IMR-90 (cell line): ENCODE measurements around the gene PDX1. TPM values are rescaled to one million over a fixed set of nuclear protein-coding genes. Genes with fewer than 3 reads are reported as not detected.
A peak's percentile ranks its signal among the peaks of the same experiment; 100 is the strongest.

Source experiments
- ATAC-seq: fragments of 200-7000 bp; cut with Tn5 transposase; 2 replicates; pipeline ENCODE4 v1.9.1; 2020; ENCODE audit warnings: low read depth, mild to moderate bottlenecking, moderate library complexity
- BruUV-seq: library from RNA; stranded (reverse); fragments of 400-500 nt; replicated peaks from 2 replicates; lab custom pipeline; 2021; lab: Mats Ljungman, UMichigan
- CTCF ChIA-PET: fragments of 300-600 bp; formaldehyde crosslinking; extraction: SDS; loops from one replicate; lab custom pipeline; 2021; ENCODE audit warnings: antibody characterized with exemption; lab: Yijun Ruan, JAX
- POLR2A ChIA-PET: fragments of 300-600 bp; sonication (Branson Sonifier 250); formaldehyde crosslinking; loops from one replicate; lab custom pipeline; 2022; ENCODE audit warnings: antibody characterized with exemption; ENCODE audit not compliant: unreplicated experiment; lab: Charles Lee
- DNase-seq: peaks from one replicate; pipeline ENCODE4 v3.0.0; 2013
- H2AFZ ChIP-seq: replicated peaks from 2 replicates; pipeline ENCODE3; 2013; ENCODE audit warnings: low read length, mild to moderate bottlenecking; ENCODE audit not compliant: poor library complexity
- H2AK5ac ChIP-seq: 2 replicates; pipeline ENCODE4 v1.6.1; 2013; ENCODE audit warnings: low read depth, low read length, inconsistent platforms
- H2AK9ac ChIP-seq: replicated peaks from 2 replicates; pipeline ENCODE3; 2013; ENCODE audit warnings: mild to moderate bottlenecking, low read depth, low read length, moderate library complexity; ENCODE audit not compliant: poor library complexity
- H2BK120ac ChIP-seq: 2 replicates; pipeline ENCODE4 v1.6.1; 2013; ENCODE audit warnings: low read depth, low read length, inconsistent platforms
- H2BK15ac ChIP-seq: 3 replicates; pipeline ENCODE4 v1.6.1; 2013; ENCODE audit warnings: low read depth, low read length, inconsistent platforms
- H2BK20ac ChIP-seq: 2 replicates; pipeline ENCODE4 v1.6.1; 2013; ENCODE audit warnings: low read depth, mild to moderate bottlenecking, inconsistent platforms, low read length, moderate library complexity
- H2BK5ac ChIP-seq: 2 replicates; pipeline ENCODE4 v1.6.1; 2013; ENCODE audit warnings: mild to moderate bottlenecking, low read depth, low read length, inconsistent platforms; ENCODE audit not compliant: poor library complexity, severe bottlenecking
- H3K14ac ChIP-seq: replicated peaks from 2 replicates; pipeline ENCODE4 v1.6.1; 2013; ENCODE audit warnings: low read depth, low read length, inconsistent platforms
- H3K18ac ChIP-seq: 2 replicates; pipeline ENCODE4 v1.6.1; 2013; ENCODE audit warnings: low read depth, low read length, control low read depth
- H3K23ac ChIP-seq: 2 replicates; pipeline ENCODE4 v1.6.1; 2013; ENCODE audit warnings: low read depth, low read length, inconsistent platforms
- H3K27ac ChIP-seq: 2 replicates; pipeline ENCODE4 v1.5.1; 2013; ENCODE audit warnings: mild to moderate bottlenecking, control low read depth, low read length; ENCODE audit not compliant: insufficient read depth
- H3K27me3 ChIP-seq: 2 replicates; pipeline ENCODE4 v1.6.1; 2013; ENCODE audit warnings: low read length; ENCODE audit not compliant: control insufficient read depth, insufficient read depth
- H3K36me3 ChIP-seq: 2 replicates; pipeline ENCODE4 v1.6.1; 2013; ENCODE audit warnings: low read length, mixed read lengths; ENCODE audit not compliant: control insufficient read depth, insufficient read depth
- H3K4ac ChIP-seq: 2 replicates; pipeline ENCODE4 v1.6.1; 2013; ENCODE audit warnings: low read depth, low read length, inconsistent platforms
- H3K4me1 ChIP-seq: 2 replicates; pipeline ENCODE4 v1.6.1; 2013; ENCODE audit warnings: low read length, mixed read lengths; ENCODE audit not compliant: control insufficient read depth, insufficient read depth
- H3K4me2 ChIP-seq: 2 replicates; pipeline ENCODE4 v1.6.1; 2013; ENCODE audit warnings: low read depth, mild to moderate bottlenecking, control low read depth, low read length, moderate library complexity
- H3K4me3 ChIP-seq: 2 replicates; pipeline ENCODE4 v1.5.1; 2013; ENCODE audit warnings: low read depth, mild to moderate bottlenecking, control low read depth, low read length, moderate library complexity; ENCODE audit not compliant: insufficient read depth
- H3K56ac ChIP-seq: 2 replicates; pipeline ENCODE4 v1.6.1; 2013; ENCODE audit warnings: low read length, inconsistent platforms; ENCODE audit not compliant: insufficient read depth; ENCODE audit errors: extremely low read depth
- H3K79me1 ChIP-seq, 2 experiments: 2 replicates each; pipeline ENCODE4 v1.6.1; 2013; ENCODE audit warnings: low read length in 2 of 2, inconsistent platforms in 1 of 2, low read depth in 1 of 2
- H3K9ac ChIP-seq: 2 replicates; pipeline ENCODE4 v1.6.1; 2013; ENCODE audit warnings: low read depth, low read length, control low read depth
- H3K9me1 ChIP-seq: 2 replicates; pipeline ENCODE4 v1.6.1; 2013; ENCODE audit warnings: low read length, inconsistent platforms; ENCODE audit not compliant: insufficient read depth
- H3K9me3 ChIP-seq: 2 replicates; pipeline ENCODE4 v1.6.1; 2013; ENCODE audit warnings: low read length; ENCODE audit not compliant: control insufficient read depth, insufficient read depth
- H4K20me1 ChIP-seq: 2 replicates; pipeline ENCODE4 v1.6.1; 2013; ENCODE audit warnings: low read length, inconsistent platforms; ENCODE audit not compliant: insufficient read depth
- H4K5ac ChIP-seq: 2 replicates; pipeline ENCODE4 v1.6.1; 2013; ENCODE audit warnings: mild to moderate bottlenecking, low read depth, low read length, control low read depth
- H4K8ac ChIP-seq, 2 experiments: 2 replicates each; pipeline ENCODE4 v1.6.1; 2013; ENCODE audit warnings: low read depth in 2 of 2, low read length in 2 of 2, control low read depth in 1 of 2, inconsistent platforms in 1 of 2
- H4K91ac ChIP-seq: 2 replicates; pipeline ENCODE4 v1.6.1; 2013; ENCODE audit warnings: low read depth, low read length, inconsistent platforms; ENCODE audit not compliant: insufficient read depth
- BHLHE40 ChIP-seq: fragments of 150-350 bp; IDR thresholded peaks from 2 replicates; pipeline ENCODE4 v1.6.1; 2016; ENCODE audit warnings: mild to moderate bottlenecking, low read depth, low read length
- CEBPB ChIP-seq: IDR thresholded peaks from 2 replicates; pipeline ENCODE4 v1.6.1; 2012; ENCODE audit warnings: low read depth, low read length, improper control_type of control experiment
- CHD1 ChIP-seq: IDR thresholded peaks from 2 replicates; pipeline ENCODE4 v1.6.1; 2012; ENCODE audit warnings: low read depth, low read length, improper control_type of control experiment
- ELK1 ChIP-seq: fragments of 150-350 bp; IDR thresholded peaks from 2 replicates; pipeline ENCODE4 v1.6.1; 2016; ENCODE audit warnings: low read depth, mild to moderate bottlenecking, low read length, moderate library complexity, borderline replicate concordance
- FOS ChIP-seq: fragments of 150-350 bp; IDR thresholded peaks from 2 replicates; pipeline ENCODE4 v1.6.1; 2016; ENCODE audit warnings: low read depth, low read length
- MAFK ChIP-seq: IDR thresholded peaks from 2 replicates; pipeline ENCODE4 v1.6.1; 2012; ENCODE audit warnings: low read depth, low read length, improper control_type of control experiment
- MAZ ChIP-seq: IDR thresholded peaks from 2 replicates; pipeline ENCODE4 v1.6.1; 2012; ENCODE audit warnings: low read depth, mild to moderate bottlenecking, low read length, improper control_type of control experiment, moderate library complexity, borderline replicate concordance
- MXI1 ChIP-seq: IDR thresholded peaks from 2 replicates; pipeline ENCODE4 v1.6.1; 2012; ENCODE audit warnings: low read depth, mild to moderate bottlenecking, low read length, moderate library complexity, borderline replicate concordance
- NFE2L2 ChIP-seq: fragments of 150-350 bp; IDR thresholded peaks from 2 replicates; pipeline ENCODE4 v1.6.1; 2016; ENCODE audit warnings: low read depth, mild to moderate bottlenecking, low read length
- POLR2A ChIP-seq: IDR thresholded peaks from 2 replicates; pipeline ENCODE4 v1.6.1; 2012; ENCODE audit warnings: mild to moderate bottlenecking, low read depth, low read length
- RCOR1 ChIP-seq: IDR thresholded peaks from 2 replicates; pipeline ENCODE4 v1.6.1; 2012; ENCODE audit warnings: mild to moderate bottlenecking, low read length, improper control_type of control experiment; ENCODE audit not compliant: insufficient replicate concordance
- RFX5 ChIP-seq: IDR thresholded peaks from 2 replicates; pipeline ENCODE4 v1.8.0; 2012; ENCODE audit warnings: low read depth, mild to moderate bottlenecking, low read length, moderate library complexity
- SMC3 ChIP-seq: fragments of 150-350 bp; IDR thresholded peaks from 2 replicates; pipeline ENCODE4 v1.6.1; 2016; ENCODE audit warnings: low read depth, mild to moderate bottlenecking, antibody characterized with exemption, low read length, moderate library complexity
- WGBS, 2 experiments: methylation state at CpG; one replicate each; pipeline versions ENCODE4 v1.1.5 to v1.1.7; 2013; ENCODE audit warnings: missing lambda C conversion rate in 2 of 2; ENCODE audit not compliant: insufficient read length in 1 of 2; ENCODE audit errors: extremely low coverage in 2 of 2; 5-methylcytosine and 5-hydroxymethylcytosine counted together
- dilution Hi-C: fragments of 300-500 bp; cut with HindIII; formaldehyde crosslinking; loops from one replicate; pipeline ENCODE4 v1.14.3; 2018; ENCODE audit warnings: low sequenced_read_pairs; ENCODE audit not compliant: unreplicated experiment
- in situ Hi-C: fragments of 300-500 bp; cut with MboI; formaldehyde crosslinking; loops from 3 replicates; pipeline ENCODE4 v1.14.3; 2019; ENCODE audit warnings: low sequenced_read_pairs, inconsistent platforms, mixed read lengths
- intact Hi-C: fragments of 100-400 bp; cut with micrococcal nuclease; formaldehyde crosslinking; loops from 2 replicates; pipeline ENCODE4 v1.10.0; 2022
- polyA plus RNA-seq, 3 experiments: library from polyadenylated mRNA; depleted of rRNA; stranded (reverse); fragments of >200 nt; gene quantifications; 2 replicates each; pipeline ENCODE4 v1.2.3, GENCODE V29; 2012; ENCODE audit warnings: low replicate concordance in 1 of 3
- total RNA-seq: library from RNA; depleted of rRNA; stranded (reverse); fragments of >200 nt; gene quantifications from 2 replicates; pipeline ENCODE4 v1.2.3, GENCODE V29; 2012
- TF ChIP-seq, protein P1 (sequence below): conservative IDR thresholded peaks from 2 replicates; pipeline ENCODE4 v1.5.1; 2012; ENCODE audit warnings: mild to moderate bottlenecking, low read depth, low read length, improper control_type of control experiment
- TF ChIP-seq, protein P2 (sequence below): fragments of 150-350 bp; IDR thresholded peaks from 2 replicates; pipeline ENCODE4 v1.6.1; 2017; ENCODE audit warnings: mild to moderate bottlenecking, antibody characterized with exemption, low read length, low read depth

PDX1 gene
- total and polyA plus RNA-seq, 2 of the 4 experiments (the other 2 are of a cell fraction), result not detected

DNA sequence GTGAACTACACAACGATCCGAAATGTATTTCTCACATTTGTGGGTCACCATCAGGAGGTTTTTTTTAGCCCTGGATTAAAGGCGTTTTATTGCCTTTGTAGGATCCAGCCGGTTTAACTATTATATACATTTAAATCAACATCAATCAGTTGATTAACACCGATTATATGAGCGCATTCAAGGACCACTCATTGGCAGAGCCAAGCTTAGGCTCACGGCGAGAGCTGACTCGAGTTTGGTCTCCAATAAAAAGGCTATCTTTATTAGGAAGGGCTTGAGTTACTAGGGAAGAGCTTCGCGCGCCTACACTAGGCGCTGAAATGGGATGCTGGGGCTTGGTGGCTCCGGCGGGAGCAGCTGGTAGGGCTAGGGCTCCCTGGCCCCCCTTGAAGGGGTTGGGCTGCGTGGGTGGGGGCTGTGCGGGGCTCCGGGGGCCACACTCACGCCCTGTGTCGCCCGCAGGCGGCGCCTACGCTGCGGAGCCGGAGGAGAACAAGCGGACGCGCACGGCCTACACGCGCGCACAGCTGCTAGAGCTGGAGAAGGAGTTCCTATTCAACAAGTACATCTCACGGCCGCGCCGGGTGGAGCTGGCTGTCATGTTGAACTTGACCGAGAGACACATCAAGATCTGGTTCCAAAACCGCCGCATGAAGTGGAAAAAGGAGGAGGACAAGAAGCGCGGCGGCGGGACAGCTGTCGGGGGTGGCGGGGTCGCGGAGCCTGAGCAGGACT is 4.2 kb downstream of the PDX1 start:
- Histone ChIP-seq H4K8ac (no peak overlapping the region), H2AK9ac (no peak overlapping the region), H3K79me1 (no peaks in the 10 kb centered on the region), H3K18ac (no peak overlapping the region), H2BK15ac (no peak overlapping the region), H3K4me2 (no peak overlapping the region), H3K36me3 (no peaks in the 10 kb centered on the region), H3K9ac (no peak overlapping the region), H2BK20ac (no peak overlapping the region), H4K20me1 (no peaks in the 10 kb centered on the region), H3K4me3 (no peak overlapping the region), H3K23ac (no peak overlapping the region), H4K91ac (no peak overlapping the region), H3K9me3 (peaks cover 7% of the 10 kb centered on the region), H3K27me3 (peaks cover 95% of the 10 kb centered on the region), H3K9me1 (no peaks in the 10 kb centered on the region), H3K4ac (no peak overlapping the region), H2AK5ac (no peak overlapping the region), H4K5ac (no peak overlapping the region), H3K56ac (no peak overlapping the region), H3K4me1 (peaks cover 3% of the 10 kb centered on the region; the same call in 1 of the 2 replicates), H2BK120ac (no peak overlapping the region), H2BK5ac (no peak overlapping the region), H3K27ac (no peak overlapping the region), H2AFZ (peak overlapping the region; percentile 24), H3K14ac (no peak overlapping the region)
- ChIA-PET CTCF (interaction anchor here (1.1 kb wide), 1 partner anchor 29 kb away, joined by 3 read pairs; no protein-coding TSS in a partner anchor), POLR2A (interaction anchor here (0.5 kb wide), 1 partner anchor 651 kb away, joined by 18 read pairs; no protein-coding TSS in a partner anchor)
- no peak for ATAC-seq
- dilution Hi-C loops, result no loop called here
- DNase-seq, result no peak
- intact Hi-C loops, result no loop called here
- WGBS, 2 experiments, result 2% methylated on average over 29 of the region's 48 CpGs; no CpG with 5 or more reads in 1 of the 2 experiments
- no TSS peak for BruUV-seq
- in situ Hi-C loops, result no loop called here
- TF ChIP-seq RCOR1, result no peak
- no peak for TF ChIP-seq MAZ
- TF ChIP-seq SMC3, result no peak
- TF ChIP-seq MXI1, result no peak
- TF ChIP-seq BHLHE40, result no peak
- TF ChIP-seq FOS, result no peak
- no peak for TF ChIP-seq CHD1
- TF ChIP-seq NFE2L2, result no peak
- no peak for TF ChIP-seq MAFK
- no peak for TF ChIP-seq CEBPB
- TF ChIP-seq, protein P1, sequence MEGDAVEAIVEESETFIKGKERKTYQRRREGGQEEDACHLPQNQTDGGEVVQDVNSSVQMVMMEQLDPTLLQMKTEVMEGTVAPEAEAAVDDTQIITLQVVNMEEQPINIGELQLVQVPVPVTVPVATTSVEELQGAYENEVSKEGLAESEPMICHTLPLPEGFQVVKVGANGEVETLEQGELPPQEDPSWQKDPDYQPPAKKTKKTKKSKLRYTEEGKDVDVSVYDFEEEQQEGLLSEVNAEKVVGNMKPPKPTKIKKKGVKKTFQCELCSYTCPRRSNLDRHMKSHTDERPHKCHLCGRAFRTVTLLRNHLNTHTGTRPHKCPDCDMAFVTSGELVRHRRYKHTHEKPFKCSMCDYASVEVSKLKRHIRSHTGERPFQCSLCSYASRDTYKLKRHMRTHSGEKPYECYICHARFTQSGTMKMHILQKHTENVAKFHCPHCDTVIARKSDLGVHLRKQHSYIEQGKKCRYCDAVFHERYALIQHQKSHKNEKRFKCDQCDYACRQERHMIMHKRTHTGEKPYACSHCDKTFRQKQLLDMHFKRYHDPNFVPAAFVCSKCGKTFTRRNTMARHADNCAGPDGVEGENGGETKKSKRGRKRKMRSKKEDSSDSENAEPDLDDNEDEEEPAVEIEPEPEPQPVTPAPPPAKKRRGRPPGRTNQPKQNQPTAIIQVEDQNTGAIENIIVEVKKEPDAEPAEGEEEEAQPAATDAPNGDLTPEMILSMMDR, result no peak
- TF ChIP-seq RFX5, result no peak
- no peak for TF ChIP-seq POLR2A
- no peak for TF ChIP-seq ELK1
- TF ChIP-seq, protein P2, sequence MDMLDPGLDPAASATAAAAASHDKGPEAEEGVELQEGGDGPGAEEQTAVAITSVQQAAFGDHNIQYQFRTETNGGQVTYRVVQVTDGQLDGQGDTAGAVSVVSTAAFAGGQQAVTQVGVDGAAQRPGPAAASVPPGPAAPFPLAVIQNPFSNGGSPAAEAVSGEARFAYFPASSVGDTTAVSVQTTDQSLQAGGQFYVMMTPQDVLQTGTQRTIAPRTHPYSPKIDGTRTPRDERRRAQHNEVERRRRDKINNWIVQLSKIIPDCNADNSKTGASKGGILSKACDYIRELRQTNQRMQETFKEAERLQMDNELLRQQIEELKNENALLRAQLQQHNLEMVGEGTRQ, result no peak
